GM23248 (cell line): ENCODE measurements around the gene DNLZ.

Source experiments
- EZH2 ChIP-seq: fragments of 200-600 bp; sonication (generic); IDR thresholded peaks from 2 replicates; pipeline ENCODE4 v1.6.1; 2018; ENCODE audit warnings: antibody characterized with exemption, mild to moderate bottlenecking; ENCODE audit not compliant: insufficient read depth, poor library complexity, severe bottlenecking
- EZH2phosphoT487 ChIP-seq: fragments of 200-600 bp; sonication (generic); IDR thresholded peaks from 2 replicates; pipeline ENCODE4 v1.6.1; 2018; ENCODE audit warnings: antibody characterized with exemption, moderate library complexity, mild to moderate bottlenecking, low read depth; ENCODE audit not compliant: insufficient read depth

GRCh38 chr9:136370037-136370436 is 6.5 kb upstream of the DNLZ start:
- TF ChIP-seq EZH2 (no peak), EZH2phosphoT487 (no peak)
